Keratinocyte (primary cell): ENCODE measurements around the gene P2RY13. TPM values are rescaled to one million over a fixed set of nuclear protein-coding genes. Genes with fewer than 3 reads are reported as not detected.

Source experiments
- DNase-seq: peaks from one replicate; pipeline ENCODE4 v3.0.0-alpha.2; 2011; ENCODE audit warnings: low read depth, missing footprints, low spot score
- FAIRE-seq: peaks from 2 replicates; lab custom pipeline; 2011; peaks lifted over from hg19 to GRCh38; lab: Jason Lieb, UNC
- H2AFZ ChIP-seq: 2 replicates; pipeline ENCODE4 v1.6.0; 2012; ENCODE audit warnings: low read length, control low read depth, inconsistent platforms; ENCODE audit not compliant: control insufficient read depth
- H3K27ac ChIP-seq: 2 replicates; pipeline ENCODE4 v1.5.1; 2011; ENCODE audit warnings: low read length; ENCODE audit not compliant: control insufficient read depth, insufficient read depth
- H3K27me3 ChIP-seq: 3 replicates; pipeline ENCODE4 v1.6.0; 2011; ENCODE audit warnings: low read length; ENCODE audit not compliant: control insufficient read depth, insufficient read depth; ENCODE audit errors: extremely low read depth
- H3K36me3 ChIP-seq, 2 experiments: 2 replicates in 1 of 2; 3 replicates in 1 of 2; pipeline ENCODE4 v1.5.1; 2011; ENCODE audit warnings: low read length in 2 of 2, mild to moderate bottlenecking in 1 of 2; ENCODE audit not compliant: control insufficient read depth in 2 of 2, insufficient read depth in 2 of 2; ENCODE audit errors: extremely low read depth in 1 of 2
- H3K4me1 ChIP-seq: 3 replicates; pipeline ENCODE4 v1.5.1; 2011; ENCODE audit warnings: low read length; ENCODE audit not compliant: control insufficient read depth, insufficient read depth; ENCODE audit errors: extremely low read depth
- H3K4me2 ChIP-seq: 3 replicates; pipeline ENCODE4 v1.6.0; 2011; ENCODE audit warnings: low read depth, low read length; ENCODE audit not compliant: control insufficient read depth, insufficient read depth; ENCODE audit errors: extremely low read depth
- H3K4me3 ChIP-seq, 3 experiments: fragments of 200-600 bp in 1 of 3; sonication (generic) in 1 of 3; 2 replicates in 2 of 3; 3 replicates in 1 of 3; pipeline ENCODE4 v1.5.1; 2011 to 2016; ENCODE audit warnings: low read length in 3 of 3, mild to moderate bottlenecking in 3 of 3, control low read depth in 2 of 3, inconsistent platforms in 1 of 3, low read depth in 1 of 3, mixed read lengths in 1 of 3, mixed run types in 1 of 3, moderate library complexity in 1 of 3; ENCODE audit not compliant: control insufficient read depth in 2 of 3, insufficient read depth in 2 of 3; ENCODE audit errors: extremely low read depth in 1 of 3
- H3K79me2 ChIP-seq: 2 replicates; pipeline ENCODE4 v1.6.0; 2012; ENCODE audit warnings: low read length; ENCODE audit not compliant: control insufficient read depth, insufficient read depth
- H3K9ac ChIP-seq: 3 replicates; pipeline ENCODE4 v1.6.0; 2011; ENCODE audit warnings: low read length; ENCODE audit not compliant: control insufficient read depth, insufficient read depth; ENCODE audit errors: extremely low read depth
- H3K9me1 ChIP-seq: 3 replicates; pipeline ENCODE4 v1.6.0; 2011; ENCODE audit warnings: low read length; ENCODE audit not compliant: control insufficient read depth, insufficient read depth; ENCODE audit errors: extremely low read depth
- H3K9me3 ChIP-seq: 2 replicates; pipeline ENCODE4 v1.5.1; 2012; ENCODE audit warnings: low read depth, low read length; ENCODE audit not compliant: control insufficient read depth
- H4K20me1 ChIP-seq: 3 replicates; pipeline ENCODE4 v1.6.0; 2011; ENCODE audit warnings: low read length; ENCODE audit not compliant: control insufficient read depth, insufficient read depth; ENCODE audit errors: extremely low read depth
- EZH2 ChIP-seq: IDR thresholded peaks from one replicate; pipeline ENCODE4 v1.6.1; 2012; ENCODE audit warnings: inconsistent platforms, mild to moderate bottlenecking, low read length, moderate library complexity
- dilution Hi-C: fragments of 300-500 bp; cut with MboI; formaldehyde crosslinking; loops from one replicate; pipeline ENCODE4 v1.7.0; 2020; ENCODE audit warnings: low sequenced_read_pairs; ENCODE audit not compliant: extremely low pct_ligation_motif_present
- polyA plus RNA-seq, 5 experiments: library from polyadenylated mRNA; depleted of rRNA in 3 of 5; stranded (reverse) in 3 of 5; stranded (forward) in 1 of 5; unstranded in 1 of 5; fragments of >200 nt; gene quantifications; 1 replicate in 1 of 5; 2 replicates in 3 of 5; 3 replicates in 1 of 5; pipeline versions ENCODE4 v1.2.1 to v1.2.3, GENCODE V29; 2011 to 2012; ENCODE audit warnings: missing spikeins in 2 of 5, low read depth in 1 of 5, low replicate concordance in 1 of 5
- TF ChIP-seq, protein P1 (sequence below), 3 experiments: IDR thresholded peaks in 1 of 3; conservative IDR thresholded peaks in 1 of 3; optimal IDR thresholded peaks in 1 of 3; 2 replicates in 2 of 3; 3 replicates in 1 of 3; pipeline versions ENCODE3 to v1.5.1; 2011; ENCODE audit warnings: low read length in 3 of 3, mild to moderate bottlenecking in 3 of 3, moderate library complexity in 2 of 3, control low read depth in 1 of 3, inconsistent platforms in 1 of 3; ENCODE audit not compliant: insufficient read depth in 2 of 3; ENCODE audit errors: extremely low read depth in 1 of 3

P2RY13 gene
- polyA plus RNA-seq, 1 donor (not counting 4 experiments of a cell fraction or from before 2014, with no cell fraction given): not detected

- DNase-seq (no peak), FAIRE-seq (no peak)
- no peaks in the 10 kb centered on the region for H3K9me3 ChIP-seq
- no peaks in the 10 kb centered on the region for H4K20me1 ChIP-seq
- H3K36me3 ChIP-seq: no peaks in the 10 kb centered on the region
- H3K4me1 ChIP-seq: peaks cover 12% of the 10 kb centered on the region
- no peaks in the 10 kb centered on the region for H3K79me2 ChIP-seq
- no peak overlapping the region for H3K4me2 ChIP-seq
- H3K27me3 ChIP-seq: no peaks in the 10 kb centered on the region
- H3K4me3 ChIP-seq: no peak overlapping the region
- H3K9me1 ChIP-seq: no peaks in the 10 kb centered on the region
- no peak overlapping the region for H3K9ac ChIP-seq
- dilution Hi-C loops: no loop called here
- no peak overlapping the region for H2AFZ ChIP-seq
- no peak for TF ChIP-seq EZH2
- TF ChIP-seq, protein P1, sequence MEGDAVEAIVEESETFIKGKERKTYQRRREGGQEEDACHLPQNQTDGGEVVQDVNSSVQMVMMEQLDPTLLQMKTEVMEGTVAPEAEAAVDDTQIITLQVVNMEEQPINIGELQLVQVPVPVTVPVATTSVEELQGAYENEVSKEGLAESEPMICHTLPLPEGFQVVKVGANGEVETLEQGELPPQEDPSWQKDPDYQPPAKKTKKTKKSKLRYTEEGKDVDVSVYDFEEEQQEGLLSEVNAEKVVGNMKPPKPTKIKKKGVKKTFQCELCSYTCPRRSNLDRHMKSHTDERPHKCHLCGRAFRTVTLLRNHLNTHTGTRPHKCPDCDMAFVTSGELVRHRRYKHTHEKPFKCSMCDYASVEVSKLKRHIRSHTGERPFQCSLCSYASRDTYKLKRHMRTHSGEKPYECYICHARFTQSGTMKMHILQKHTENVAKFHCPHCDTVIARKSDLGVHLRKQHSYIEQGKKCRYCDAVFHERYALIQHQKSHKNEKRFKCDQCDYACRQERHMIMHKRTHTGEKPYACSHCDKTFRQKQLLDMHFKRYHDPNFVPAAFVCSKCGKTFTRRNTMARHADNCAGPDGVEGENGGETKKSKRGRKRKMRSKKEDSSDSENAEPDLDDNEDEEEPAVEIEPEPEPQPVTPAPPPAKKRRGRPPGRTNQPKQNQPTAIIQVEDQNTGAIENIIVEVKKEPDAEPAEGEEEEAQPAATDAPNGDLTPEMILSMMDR (optimal IDR thresholded peaks at IDR 0.05 in 1 of 3, IDR thresholded peaks at IDR 0.05 in 1 of 3, conservative IDR thresholded peaks at IDR 0.05 in 1 of 3; ENCODE audit: extremely low read depth in 1 of 3, insufficient read depth in 2 of 3, low read length in 3 of 3): no peak
- no peak overlapping the region for H3K27ac ChIP-seq
These were observed 1.6 kb upstream of the P2RY13 start for GRCh38 chr3:151330899-151331298.

DNA sequence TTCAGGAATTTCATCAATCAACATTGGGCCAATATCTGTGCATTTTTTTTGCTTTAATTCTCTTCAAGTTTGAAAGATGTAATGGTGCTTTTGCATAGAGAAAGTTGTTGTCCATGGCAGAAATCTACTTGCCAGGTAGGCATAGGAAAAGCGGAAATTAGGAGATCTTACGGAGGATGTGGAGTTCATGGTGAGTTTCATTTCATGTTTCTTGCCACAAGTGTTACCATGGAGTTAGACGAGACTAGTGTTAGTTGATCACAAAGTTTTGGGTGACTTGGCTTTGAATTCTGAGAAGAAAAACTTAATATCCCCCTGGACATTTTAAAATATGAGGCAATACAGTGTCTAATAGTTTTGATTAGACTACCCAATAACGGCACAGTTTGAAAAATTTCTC is 1.0 kb upstream of the P2RY13 start:
- FAIRE-seq: peak; percentile 13

More for the DNA sequence above, 1.0 kb upstream of the P2RY13 start:
- dilution Hi-C loops: no loop called here
- Histone ChIP-seq H3K27me3 (no peaks in the 10 kb centered on the region), H3K9me3 (no peaks in the 10 kb centered on the region), H3K4me3 (no peak overlapping the region), H3K79me2 (no peaks in the 10 kb centered on the region), H3K4me2 (no peak overlapping the region), H3K36me3 (no peaks in the 10 kb centered on the region), H3K4me1 (peaks cover 12% of the 10 kb centered on the region), H3K9ac (no peak overlapping the region), H4K20me1 (no peaks in the 10 kb centered on the region), H3K27ac (no peak overlapping the region), H3K9me1 (no peaks in the 10 kb centered on the region), H2AFZ (no peak overlapping the region)
- no peak for DNase-seq
- no peak for TF ChIP-seq EZH2
- TF ChIP-seq, protein P1 (optimal IDR thresholded peaks at IDR 0.05 in 1 of 3, IDR thresholded peaks at IDR 0.05 in 1 of 3, conservative IDR thresholded peaks at IDR 0.05 in 1 of 3; ENCODE audit: extremely low read depth in 1 of 3, insufficient read depth in 2 of 3, low read length in 3 of 3): no peak
